Activated CD8-positive, alpha-beta memory T cell treated with anti-CD3 and anti-CD28 coated beads for 24 hours (primary cell): ENCODE data around the gene ADAM19.

Experiments used
- DNase-seq: peaks from one replicate; pipeline ENCODE4 v3.0.0-alpha.2; 2020

The ADAM19 gene

GRCh38 chr5:157541447-157542118 is 34.0 kb downstream of the ADAM19 start:
- no peak for DNase-seq

- DNase-seq = peak; percentile 73
These were observed 34.7 kb downstream of the ADAM19 start for GRCh38 chr5:157540707-157541446.

GRCh38 chr5:157540124-157540523 is 35.5 kb downstream of the ADAM19 start:
- DNase-seq = no peak

GRCh38 chr5:157539503-157540022 is 36.0 kb downstream of the ADAM19 start:
- DNase-seq = no peak

- no peak for DNase-seq
These were observed 37.3 kb downstream of the ADAM19 start for GRCh38 chr5:157538311-157538710.

- no peak for DNase-seq
These were observed 40.3 kb downstream of the ADAM19 start for GRCh38 chr5:157535042-157535865.

GRCh38 chr5:157533011-157533481 is 42.5 kb downstream of the ADAM19 start:
- DNase-seq = no peak

- DNase-seq = no peak
These were observed 43.6 kb downstream of the ADAM19 start for GRCh38 chr5:157532022-157532421.

GRCh38 chr5:157530226-157530972 is 45.2 kb downstream of the ADAM19 start:
- DNase-seq = no peak

- DNase-seq = no peak
These were observed 46.6 kb downstream of the ADAM19 start for GRCh38 chr5:157529002-157529401.

GRCh38 chr5:157528036-157528632 is 47.4 kb downstream of the ADAM19 start:
- DNase-seq = no peak

- no peak for DNase-seq
These were observed 50.7 kb downstream of the ADAM19 start for GRCh38 chr5:157524887-157525286.

GRCh38 chr5:157523976-157524375 is 51.6 kb downstream of the ADAM19 start:
- no peak for DNase-seq

GRCh38 chr5:157521704-157522029 is 53.9 kb downstream of the ADAM19 start:
- DNase-seq = no peak

GRCh38 chr5:157520911-157521703 is 54.5 kb downstream of the ADAM19 start:
- DNase-seq = no peak

GRCh38 chr5:157519579-157520253 is 55.9 kb downstream of the ADAM19 start:
- no peak for DNase-seq

GRCh38 chr5:157518963-157519362 is 56.6 kb downstream of the ADAM19 start:
- DNase-seq = no peak

- no peak for DNase-seq
These were observed 58.8 kb downstream of the ADAM19 start for GRCh38 chr5:157516626-157517325.

GRCh38 chr5:157516006-157516405 is 59.6 kb downstream of the ADAM19 start:
- DNase-seq = no peak

GRCh38 chr5:157514974-157515373 is 60.6 kb downstream of the ADAM19 start:
- no peak for DNase-seq
